ENCODE results near the gene APC2.
A peak's percentile ranks its signal among the peaks of the same experiment; 100 is the strongest.
"Not testable (repeated sequence)": the region's sequence is repeated elsewhere in the genome, so short reads cannot be mapped to it uniquely, and the experiment has no call there.

APC2 gene

GRCh38 chr19:1466018-1466460 is 16.1 kb downstream of the APC2 start:
- DNase-seq (ENCODE audit: low spot score): no peak

GRCh38 chr19:1466461-1467214 is 16.7 kb downstream of the APC2 start:
- DNase-seq (ENCODE audit: low spot score): no peak

- DNase-seq (ENCODE audit: low spot score): no peak
Observed at GRCh38 chr19:1467215-1467489, 17.2 kb downstream of the APC2 start.

- DNase-seq (ENCODE audit: low spot score): no peak
Observed at GRCh38 chr19:1467490-1468273, 17.8 kb downstream of the APC2 start.

GRCh38 chr19:1468274-1468820 is 18.4 kb downstream of the APC2 start:
- DNase-seq (ENCODE audit: low spot score): no peak

GRCh38 chr19:1468821-1469254 is 18.9 kb downstream of the APC2 start:
- peak; percentile 79 for DNase-seq (ENCODE audit: low spot score)

- peak; percentile 81 for DNase-seq (ENCODE audit: low spot score)
Observed at GRCh38 chr19:1469255-1470054, 19.5 kb downstream of the APC2 start.

- no peak for DNase-seq (ENCODE audit: low spot score)
Observed at GRCh38 chr19:1470055-1470304, 20.1 kb downstream of the APC2 start.

- DNase-seq (ENCODE audit: low spot score): peak; percentile 96
Observed at GRCh38 chr19:1470305-1471009, 20.5 kb downstream of the APC2 start.

GRCh38 chr19:1471010-1471514 is 21.1 kb downstream of the APC2 start:
- DNase-seq (ENCODE audit: low spot score): peak; percentile 64

GRCh38 chr19:1471515-1472160 is 21.7 kb downstream of the APC2 start:
- peak; percentile 67 for DNase-seq (ENCODE audit: low spot score)

- DNase-seq (ENCODE audit: low spot score): no peak
Observed at GRCh38 chr19:1472231-1473084, 22.5 kb downstream of the APC2 start.

- no peak for DNase-seq (ENCODE audit: low spot score)
Observed at GRCh38 chr19:1473085-1473851, 23.3 kb downstream of the APC2 start.

- DNase-seq (ENCODE audit: low spot score): no peak
Observed at GRCh38 chr19:1474011-1474764, 24.3 kb downstream of the APC2 start.

- no peak for DNase-seq (ENCODE audit: low spot score)
Observed at GRCh38 chr19:1474765-1475351, 24.9 kb downstream of the APC2 start.

GRCh38 chr19:1475751-1476437 is 26.0 kb downstream of the APC2 start:
- no peak for DNase-seq (ENCODE audit: low spot score)

- DNase-seq (ENCODE audit: low spot score): not testable (repeated sequence)
Observed at GRCh38 chr19:1477056-1477455, 27.1 kb downstream of the APC2 start.

All from D341Med (cell line).